Measurements from ENCODE around the gene DSC2. TPM values are rescaled to one million over a fixed set of nuclear protein-coding genes. Genes with fewer than 3 reads are reported as not detected.

The DSC2 gene
- total RNA-seq, 4 donors from 2014 or later, result 1.4 to 15.4 (median 2.8) TPM

DNA sequence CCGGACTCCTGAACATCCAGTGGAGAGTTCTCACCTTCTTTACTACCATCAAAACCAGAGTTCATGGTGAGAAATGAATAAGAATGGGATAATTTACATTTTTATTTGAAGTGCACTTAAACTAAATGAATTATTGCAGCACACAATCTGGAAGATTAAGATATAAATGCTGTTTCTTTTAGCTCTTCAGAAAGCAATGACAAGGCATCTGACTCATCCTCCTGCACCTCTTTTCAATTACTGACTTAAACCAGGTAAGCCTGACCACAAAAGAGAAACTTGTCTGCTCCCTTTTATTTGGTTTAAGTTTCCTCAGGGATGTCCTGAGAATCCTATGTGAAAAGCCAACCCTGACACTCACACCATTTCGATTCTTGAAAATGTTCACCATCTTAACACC lies 720 bp upstream of the DSC2 start:
- no peaks in the 10 kb centered on the region for H3K9me3 ChIP-seq
- H3K27me3 ChIP-seq, result peaks cover 33% of the 10 kb centered on the region
- no peak overlapping the region for H3K27ac ChIP-seq
- H3K36me3 ChIP-seq, result no peaks in the 10 kb centered on the region
- no peak for ATAC-seq
- no peak for TF ChIP-seq EP300 (IDR thresholded peaks at IDR 0.05)
- TF ChIP-seq, protein P1, sequence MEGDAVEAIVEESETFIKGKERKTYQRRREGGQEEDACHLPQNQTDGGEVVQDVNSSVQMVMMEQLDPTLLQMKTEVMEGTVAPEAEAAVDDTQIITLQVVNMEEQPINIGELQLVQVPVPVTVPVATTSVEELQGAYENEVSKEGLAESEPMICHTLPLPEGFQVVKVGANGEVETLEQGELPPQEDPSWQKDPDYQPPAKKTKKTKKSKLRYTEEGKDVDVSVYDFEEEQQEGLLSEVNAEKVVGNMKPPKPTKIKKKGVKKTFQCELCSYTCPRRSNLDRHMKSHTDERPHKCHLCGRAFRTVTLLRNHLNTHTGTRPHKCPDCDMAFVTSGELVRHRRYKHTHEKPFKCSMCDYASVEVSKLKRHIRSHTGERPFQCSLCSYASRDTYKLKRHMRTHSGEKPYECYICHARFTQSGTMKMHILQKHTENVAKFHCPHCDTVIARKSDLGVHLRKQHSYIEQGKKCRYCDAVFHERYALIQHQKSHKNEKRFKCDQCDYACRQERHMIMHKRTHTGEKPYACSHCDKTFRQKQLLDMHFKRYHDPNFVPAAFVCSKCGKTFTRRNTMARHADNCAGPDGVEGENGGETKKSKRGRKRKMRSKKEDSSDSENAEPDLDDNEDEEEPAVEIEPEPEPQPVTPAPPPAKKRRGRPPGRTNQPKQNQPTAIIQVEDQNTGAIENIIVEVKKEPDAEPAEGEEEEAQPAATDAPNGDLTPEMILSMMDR (IDR thresholded peaks at IDR 0.05), result no peak
- no peak for TF ChIP-seq POLR2A (IDR thresholded peaks at IDR 0.05)
- no peak for TF ChIP-seq POLR2AphosphoS5 (IDR thresholded peaks at IDR 0.05)
- WGBS, 2 donors (ENCODE audit: low coverage in 1 of 2), result 70 to 95% methylated on average over 2 of the region's 2 CpGs
- peaks cover 0 to 17% (median 0%) of the 10 kb centered on the region in 3 donors for H3K4me1 ChIP-seq
- H3K4me3 ChIP-seq, result no peak overlapping the region

DNA sequence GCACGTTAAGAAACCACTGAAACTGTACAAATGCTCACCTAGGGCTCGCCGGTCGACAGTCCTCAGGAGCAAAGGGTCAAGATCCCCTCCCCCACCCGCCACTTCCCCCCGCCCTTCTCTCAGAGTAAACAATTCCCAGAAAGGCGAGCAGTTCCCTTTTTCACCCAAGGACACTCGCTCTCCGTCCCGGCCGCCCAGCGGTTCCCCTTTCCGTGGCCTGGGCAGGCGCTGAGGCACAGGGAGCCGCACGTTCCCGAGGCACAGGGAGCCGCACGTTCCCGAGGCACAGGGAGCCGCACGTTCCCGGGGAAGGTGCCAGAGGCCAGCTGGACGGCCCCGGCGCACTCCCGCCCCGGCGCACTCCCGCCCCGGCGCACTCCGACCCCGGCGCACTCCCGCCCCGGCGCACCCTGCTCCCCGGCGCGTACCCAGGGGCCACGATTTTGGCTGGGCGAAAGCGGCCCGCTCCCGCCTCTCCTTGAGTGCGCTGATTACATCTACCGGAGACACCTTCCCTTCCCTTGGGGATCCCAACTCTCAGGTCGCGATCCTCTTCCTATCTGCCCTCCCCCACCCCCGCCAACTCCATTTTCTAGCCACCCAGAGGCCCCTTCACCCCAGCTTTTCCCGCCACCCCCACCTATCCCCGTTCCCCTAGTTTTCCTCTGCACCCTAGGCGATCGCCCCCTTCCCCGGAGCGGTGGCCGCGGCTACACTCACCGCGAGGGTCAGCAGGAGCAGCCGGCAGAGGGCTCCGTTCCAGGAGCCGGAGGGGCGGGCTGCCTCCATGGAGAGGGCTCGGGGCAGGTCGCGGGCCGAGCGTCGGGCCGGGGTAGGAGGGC lies 817 bp downstream of the DSC2 start:
- ATAC-seq, result peak; percentile 84
- 0 to 1% methylated on average over 11 to 15 of the region's 72 CpGs for WGBS, 2 donors (ENCODE audit: low coverage in 1 of 2)
- Histone ChIP-seq H3K27ac (peak overlapping the region in 3 of 4 donors; percentile 55 to 76 (median 61)), H3K4me1 (peaks cover 0 to 17% (median 0%) of the 10 kb centered on the region in 3 donors), H3K27me3 (peaks cover 33% of the 10 kb centered on the region), H3K9me3 (no peaks in the 10 kb centered on the region), H3K4me3 (peak overlapping the region; percentile 34 to 57), H3K36me3 (no peaks in the 10 kb centered on the region)
- TF ChIP-seq POLR2A (IDR thresholded peaks at IDR 0.05), result peak in 1 of 2 donors; percentile 42
- no peak for TF ChIP-seq POLR2AphosphoS5 (IDR thresholded peaks at IDR 0.05)

DNA sequence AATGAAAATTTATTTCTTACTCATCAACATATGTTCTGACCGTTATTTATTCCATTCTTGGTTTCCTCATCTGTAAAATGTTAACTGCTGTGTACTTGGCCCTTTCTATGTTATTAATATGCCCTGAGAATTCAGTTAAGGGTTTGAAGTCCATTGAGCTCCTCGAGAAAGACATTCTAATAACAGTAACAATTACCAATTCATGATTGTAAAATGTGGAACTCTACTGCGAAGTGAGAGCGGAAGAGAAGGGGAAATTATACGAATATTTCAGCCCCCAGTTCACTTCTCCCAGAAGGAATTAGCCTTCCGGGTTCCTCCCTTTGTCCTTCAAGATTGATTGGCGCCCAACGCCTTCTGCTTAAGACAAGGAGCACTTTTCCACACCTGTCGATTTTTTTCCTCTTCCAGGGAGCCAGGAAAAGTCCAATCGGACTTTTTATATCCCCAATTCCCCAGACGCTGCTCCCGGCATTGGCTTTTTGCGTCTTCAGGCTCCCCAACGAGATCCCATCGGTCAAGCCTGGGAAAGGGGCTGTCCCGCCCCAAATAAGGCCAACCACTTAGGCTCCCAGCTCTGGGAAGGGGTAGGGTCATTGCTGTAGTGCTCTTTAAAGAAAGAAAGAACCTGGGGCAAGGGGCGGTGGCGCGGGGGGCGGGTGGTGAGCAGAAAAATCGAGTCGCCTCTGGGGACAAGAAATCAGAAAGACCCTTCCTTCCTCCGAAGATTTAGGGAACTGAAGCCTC lies 1.6 kb downstream of the DSC2 start:
- H3K27ac ChIP-seq, result peak overlapping the region in 2 of 4 donors; percentile 61 to 76

DNA sequence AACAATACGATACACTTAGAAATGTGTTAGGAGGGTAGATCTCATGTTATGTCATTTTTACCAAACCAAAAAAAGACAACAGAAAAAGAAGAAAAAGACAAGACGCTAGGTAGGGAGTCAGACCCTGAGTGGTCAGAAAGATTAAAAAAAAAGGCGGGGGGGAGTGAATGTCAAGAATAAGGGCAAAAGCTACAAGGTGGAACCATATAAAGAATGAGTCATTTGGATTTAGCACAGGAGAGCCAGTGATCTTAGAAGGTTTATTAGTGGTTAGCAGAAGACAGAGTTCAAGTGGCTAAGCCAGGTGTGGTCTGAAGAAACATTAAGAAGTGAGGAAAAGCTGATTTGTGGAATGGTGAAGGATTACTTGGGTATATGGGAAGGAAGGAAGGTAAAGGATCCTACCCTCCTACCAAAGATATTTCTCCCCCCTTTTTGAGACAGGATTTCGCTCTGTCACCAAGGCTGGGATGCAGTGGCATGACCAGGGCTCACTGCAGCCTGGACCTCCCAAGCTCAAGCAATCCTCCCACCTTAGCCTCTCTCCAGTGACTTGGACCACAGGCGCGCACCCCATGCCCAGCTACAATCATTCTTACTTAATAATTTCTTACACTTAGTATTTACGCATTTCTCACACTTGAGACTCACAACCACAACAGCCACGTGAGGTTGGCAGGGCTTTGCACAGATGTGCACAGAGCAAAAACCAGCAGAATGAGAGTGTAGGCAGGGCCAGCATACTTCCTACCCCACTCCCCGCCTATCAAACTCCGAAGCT lies 2.6 kb downstream of the DSC2 start:
- ATAC-seq, result no peak
- no peaks in the 10 kb centered on the region for H3K36me3 ChIP-seq
- peaks cover 0 to 17% (median 0%) of the 10 kb centered on the region in 3 donors for H3K4me1 ChIP-seq
- WGBS, 2 donors (ENCODE audit: low coverage in 1 of 2), result 93 to 99% methylated on average over 7 of the region's 10 CpGs
- no peak overlapping the region for H3K27ac ChIP-seq
- H3K27me3 ChIP-seq, result peaks cover 33% of the 10 kb centered on the region
- TF ChIP-seq POLR2AphosphoS5 (IDR thresholded peaks at IDR 0.05) (no peak), EP300 (IDR thresholded peaks at IDR 0.05) (no peak), POLR2A (IDR thresholded peaks at IDR 0.05) (no peak)
- TF ChIP-seq, protein P1 (IDR thresholded peaks at IDR 0.05), result no peak
- no peak overlapping the region for H3K4me3 ChIP-seq
- no peaks in the 10 kb centered on the region for H3K9me3 ChIP-seq

More for the DNA sequence above, 1.6 kb downstream of the DSC2 start:
- no peaks in the 10 kb centered on the region for H3K36me3 ChIP-seq
- no peak for ATAC-seq
- H3K9me3 ChIP-seq, result no peaks in the 10 kb centered on the region
- H3K4me3 ChIP-seq, result peak overlapping the region; percentile 34 to 57
- no peak for TF ChIP-seq POLR2AphosphoS5 (IDR thresholded peaks at IDR 0.05)
- peaks cover 0 to 17% (median 0%) of the 10 kb centered on the region in 3 donors for H3K4me1 ChIP-seq
- WGBS, 2 donors (ENCODE audit: low coverage in 1 of 2), result 24 to 25% methylated on average over 11 to 21 of the region's 23 CpGs
- H3K27me3 ChIP-seq, result peaks cover 33% of the 10 kb centered on the region

DNA sequence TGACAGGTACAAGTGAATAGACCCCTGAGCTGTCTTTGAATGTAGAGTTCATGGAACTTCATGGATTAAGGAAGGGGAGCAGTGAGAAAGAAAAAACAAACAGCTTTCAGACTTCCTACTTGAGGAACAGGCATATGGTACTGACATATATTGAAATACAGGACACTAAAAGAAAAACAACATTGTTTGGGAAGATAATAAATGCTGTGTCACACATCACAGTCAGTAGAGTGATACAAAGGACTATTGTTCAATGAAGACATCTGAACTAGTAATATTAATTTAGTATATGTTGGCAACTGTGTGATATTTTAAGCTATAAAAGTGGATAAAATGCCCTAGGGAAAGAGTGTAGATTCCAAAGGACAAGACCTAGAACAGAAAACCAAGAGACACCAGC lies 3.3 kb downstream of the DSC2 start:
- H3K36me3 ChIP-seq, result no peaks in the 10 kb centered on the region
- H3K4me3 ChIP-seq, result no peak overlapping the region
- TF ChIP-seq, protein P1 (IDR thresholded peaks at IDR 0.05), result no peak
- TF ChIP-seq POLR2AphosphoS5 (IDR thresholded peaks at IDR 0.05) (no peak), POLR2A (IDR thresholded peaks at IDR 0.05) (no peak), EP300 (IDR thresholded peaks at IDR 0.05) (no peak)
- H3K27ac ChIP-seq, result no peak overlapping the region
- ATAC-seq, result no peak
- peaks cover 33% of the 10 kb centered on the region for H3K27me3 ChIP-seq
- peaks cover 0 to 17% (median 0%) of the 10 kb centered on the region in 3 donors for H3K4me1 ChIP-seq
- H3K9me3 ChIP-seq, result no peaks in the 10 kb centered on the region

All from gastroesophageal sphincter (tissue), 4 donors.